Measurements from ENCODE around the gene CDK6. TPM values are rescaled to one million over a fixed set of nuclear protein-coding genes. Genes with fewer than 3 reads are reported as not detected.
A peak's percentile ranks its signal among the peaks of the same experiment; 100 is the strongest.

The CDK6 gene
- total and polyA plus RNA-seq, 10 of the 15 experiments (the other 5 are each of a cell fraction or from before 2014, with no cell fraction given): 8.0 to 118 (median 45.8) TPM

DNA sequence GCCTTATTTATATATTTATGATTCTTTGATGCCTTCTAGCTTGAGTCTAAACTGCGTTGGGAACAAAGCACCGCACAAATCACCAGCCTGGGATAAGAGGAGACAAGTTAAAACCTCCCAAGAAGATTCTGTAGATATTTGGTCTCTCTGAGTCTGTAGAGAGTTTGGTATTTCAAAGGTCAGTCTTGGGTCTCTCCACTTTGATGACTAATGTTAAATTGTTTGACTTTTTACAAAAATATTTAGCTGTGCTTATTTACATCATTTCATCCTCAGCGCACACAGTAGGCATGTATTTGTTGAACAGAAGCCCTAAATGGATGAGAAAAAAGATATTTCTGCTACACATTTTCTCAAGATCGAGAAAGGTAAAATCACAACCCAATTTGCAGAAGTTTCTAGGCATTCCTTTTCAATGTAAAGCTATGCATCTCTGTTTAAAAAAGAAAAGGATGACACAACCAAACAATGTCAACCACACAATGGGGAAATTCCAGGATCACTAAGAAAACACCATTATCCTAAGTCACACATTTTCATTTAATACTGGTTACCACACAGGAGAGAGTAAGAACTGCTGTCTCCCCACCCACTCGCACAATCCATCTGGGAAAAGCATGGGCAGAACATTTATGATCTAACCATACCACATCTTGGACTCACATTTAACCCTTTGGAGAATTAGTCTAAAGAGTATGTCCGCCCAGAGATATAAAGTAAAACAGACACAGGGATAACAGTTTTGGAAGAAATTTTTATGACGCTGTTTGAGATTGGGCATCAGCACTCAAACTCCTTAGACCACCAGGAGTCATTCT is 4.4 kb downstream of the CDK6 start:
- FAIRE-seq (no peak), ATAC-seq (no peak), DNase-seq (ENCODE audit: low read depth, low spot score) (no peak)
- intact Hi-C loops (cut with micrococcal nuclease; ENCODE audit: unreplicated experiment): loop anchor here (5.0 kb wide), 2 partner anchors 50 to 125 kb away; no protein-coding TSS in a partner anchor
- 16% methylated on average over 7 of the region's 7 CpGs for WGBS (ENCODE audit: insufficient coverage, insufficient replicate concordance, low lambda C conversion rate, missing lambda C conversion rate)
- ChIA-PET POLR2A (interaction anchor here (0.7 to 2.3 kb wide), 6 partner anchors 9 to 303 kb away, joined by 3 to 11 read pairs (median 5); partner anchors contain the start of genes PEX1 and RBM48), CTCF (interaction anchor here (0.8 to 5.8 kb wide), 25 partner anchors 9 to 397 kb away, joined by 3 to 58 read pairs (median 4); no protein-coding TSS in a partner anchor), RAD21 (ENCODE audit: unreplicated experiment) (interaction anchor here (0.7 to 8.3 kb wide), 14 partner anchors 10 to 303 kb away, joined by 3 to 124 read pairs (median 12); partner anchors contain the start of genes PEX1 and RBM48), SMC1A (ENCODE audit: uncharacterized antibody, unreplicated experiment) (interaction anchor here (0.8 to 7.2 kb wide), 37 partner anchors 10 to 323 kb away, joined by 3 to 83 read pairs (median 5); no protein-coding TSS in a partner anchor)
- in situ Hi-C loops (cut with MboI): loop anchor here (5.0 to 10.0 kb wide), 3 partner anchors 135 to 223 kb away; no protein-coding TSS in a partner anchor
- Histone ChIP-seq H3K9ac (ENCODE audit: control insufficient read depth, insufficient read depth, low read length) (peak overlapping the region; percentile 83), H3K27me3 (replicated peaks in 1 of 2; ENCODE audit: control insufficient read depth in 2 of 2, insufficient read depth in 2 of 2, low read length in 1 of 2) (no peaks in the 10 kb centered on the region), H2AFZ (ENCODE audit: control insufficient read depth, low read depth, low read length) (no peak overlapping the region), H3K36me3 (ENCODE audit: control insufficient read depth in 2 of 2, insufficient read depth in 2 of 2, low read length in 1 of 2) (no peaks in the 10 kb centered on the region; a peak in 1 of 4 replicates), H4K20me1 (ENCODE audit: control insufficient read depth, insufficient read depth) (no peaks in the 10 kb centered on the region), H3K27ac (ENCODE audit: control insufficient read depth, insufficient read depth) (peak overlapping the region; percentile 91), H3K4me1 (ENCODE audit: control insufficient read depth, insufficient read depth, low read length) (peaks cover 5% of the 10 kb centered on the region), H3K79me2 (ENCODE audit: control insufficient read depth, insufficient read depth, low read length) (peaks cover 89% of the 10 kb centered on the region), H3K4me2 (ENCODE audit: control insufficient read depth, insufficient read depth) (peak overlapping the region; percentile 92), H3K4me3 (peak overlapping the region; percentile 85), H3K9me3 (replicated peaks; ENCODE audit: control insufficient read depth, insufficient read depth, low read length) (no peaks in the 10 kb centered on the region; the same call in 2 of the 3 replicates)
- BruUV-seq (replicated peaks): TSS peak; percentile 31
- TF ChIP-seq EP300 (IDR thresholded peaks at IDR 0.05; ENCODE audit: borderline replicate concordance in 1 of 2, control insufficient read depth in 1 of 2, low read depth in 2 of 2, low read length in 2 of 2) (no peak), POLR2AphosphoS5 (IDR thresholded peaks at IDR 0.05; ENCODE audit: low read length) (peak; percentile 52; the same call in 1 of the 2 replicates), MTA2 (IDR thresholded peaks at IDR 0.05; ENCODE audit: low read depth) (no peak), POLR2AphosphoS2 (IDR thresholded peaks at IDR 0.05; ENCODE audit: low read depth, low read length) (no peak), EED (IDR thresholded peaks at IDR 0.05; ENCODE audit: low read depth) (peak; percentile 50; the same call in 1 of the 2 replicates), SIN3A (IDR thresholded peaks at IDR 0.05; ENCODE audit: low read depth, low read length) (no peak), KAT2A (conservative IDR thresholded peaks at IDR 0.05; ENCODE audit: control insufficient read depth, low read depth, low read length) (no peak), KDM1A (IDR thresholded peaks at IDR 0.05; ENCODE audit: borderline replicate concordance) (no peak), POU2F2 (IDR thresholded peaks at IDR 0.05; ENCODE audit: borderline replicate concordance, low read depth, low read length) (no peak), IKZF2 (IDR thresholded peaks at IDR 0.05) (peak; percentile 44 to 62; a peak in 3 of 4 replicates), HDAC6 (IDR thresholded peaks at IDR 0.05; ENCODE audit: unreplicated experiment) (no peak), STAT3 (IDR thresholded peaks at IDR 0.05; ENCODE audit: low read depth, low read length) (no peak), SMAD5 (IDR thresholded peaks at IDR 0.05; ENCODE audit: low read depth) (no peak), BHLHE40 (IDR thresholded peaks at IDR 0.05; ENCODE audit: borderline replicate concordance in 1 of 2, low read depth in 2 of 2, low read length in 1 of 2) (no peak), TARDBP (IDR thresholded peaks at IDR 0.05; ENCODE audit: borderline replicate concordance) (no peak)
- TF ChIP-seq, protein P1, sequence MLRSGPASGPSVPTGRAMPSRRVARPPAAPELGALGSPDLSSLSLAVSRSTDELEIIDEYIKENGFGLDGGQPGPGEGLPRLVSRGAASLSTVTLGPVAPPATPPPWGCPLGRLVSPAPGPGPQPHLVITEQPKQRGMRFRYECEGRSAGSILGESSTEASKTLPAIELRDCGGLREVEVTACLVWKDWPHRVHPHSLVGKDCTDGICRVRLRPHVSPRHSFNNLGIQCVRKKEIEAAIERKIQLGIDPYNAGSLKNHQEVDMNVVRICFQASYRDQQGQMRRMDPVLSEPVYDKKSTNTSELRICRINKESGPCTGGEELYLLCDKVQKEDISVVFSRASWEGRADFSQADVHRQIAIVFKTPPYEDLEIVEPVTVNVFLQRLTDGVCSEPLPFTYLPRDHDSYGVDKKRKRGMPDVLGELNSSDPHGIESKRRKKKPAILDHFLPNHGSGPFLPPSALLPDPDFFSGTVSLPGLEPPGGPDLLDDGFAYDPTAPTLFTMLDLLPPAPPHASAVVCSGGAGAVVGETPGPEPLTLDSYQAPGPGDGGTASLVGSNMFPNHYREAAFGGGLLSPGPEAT (IDR thresholded peaks at IDR 0.05; ENCODE audit: low read depth): no peak
- TF ChIP-seq, protein P2, sequence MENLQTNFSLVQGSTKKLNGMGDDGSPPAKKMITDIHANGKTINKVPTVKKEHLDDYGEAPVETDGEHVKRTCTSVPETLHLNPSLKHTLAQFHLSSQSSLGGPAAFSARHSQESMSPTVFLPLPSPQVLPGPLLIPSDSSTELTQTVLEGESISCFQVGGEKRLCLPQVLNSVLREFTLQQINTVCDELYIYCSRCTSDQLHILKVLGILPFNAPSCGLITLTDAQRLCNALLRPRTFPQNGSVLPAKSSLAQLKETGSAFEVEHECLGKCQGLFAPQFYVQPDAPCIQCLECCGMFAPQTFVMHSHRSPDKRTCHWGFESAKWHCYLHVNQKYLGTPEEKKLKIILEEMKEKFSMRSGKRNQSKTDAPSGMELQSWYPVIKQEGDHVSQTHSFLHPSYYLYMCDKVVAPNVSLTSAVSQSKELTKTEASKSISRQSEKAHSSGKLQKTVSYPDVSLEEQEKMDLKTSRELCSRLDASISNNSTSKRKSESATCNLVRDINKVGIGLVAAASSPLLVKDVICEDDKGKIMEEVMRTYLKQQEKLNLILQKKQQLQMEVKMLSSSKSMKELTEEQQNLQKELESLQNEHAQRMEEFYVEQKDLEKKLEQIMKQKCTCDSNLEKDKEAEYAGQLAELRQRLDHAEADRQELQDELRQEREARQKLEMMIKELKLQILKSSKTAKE (IDR thresholded peaks at IDR 0.05; ENCODE audit: low read depth, poor library complexity, severe bottlenecking): no peak

Measured in GM12878 (cell line).